NCI-H187 (cell line): ENCODE data around the gene PRKAG2.

Source experiments
- DNase-seq, 2 experiments: peaks; one replicate each; lab custom pipeline; 2025; lab: John Stamatoyannopoulos, UW

PRKAG2 gene

DNA sequence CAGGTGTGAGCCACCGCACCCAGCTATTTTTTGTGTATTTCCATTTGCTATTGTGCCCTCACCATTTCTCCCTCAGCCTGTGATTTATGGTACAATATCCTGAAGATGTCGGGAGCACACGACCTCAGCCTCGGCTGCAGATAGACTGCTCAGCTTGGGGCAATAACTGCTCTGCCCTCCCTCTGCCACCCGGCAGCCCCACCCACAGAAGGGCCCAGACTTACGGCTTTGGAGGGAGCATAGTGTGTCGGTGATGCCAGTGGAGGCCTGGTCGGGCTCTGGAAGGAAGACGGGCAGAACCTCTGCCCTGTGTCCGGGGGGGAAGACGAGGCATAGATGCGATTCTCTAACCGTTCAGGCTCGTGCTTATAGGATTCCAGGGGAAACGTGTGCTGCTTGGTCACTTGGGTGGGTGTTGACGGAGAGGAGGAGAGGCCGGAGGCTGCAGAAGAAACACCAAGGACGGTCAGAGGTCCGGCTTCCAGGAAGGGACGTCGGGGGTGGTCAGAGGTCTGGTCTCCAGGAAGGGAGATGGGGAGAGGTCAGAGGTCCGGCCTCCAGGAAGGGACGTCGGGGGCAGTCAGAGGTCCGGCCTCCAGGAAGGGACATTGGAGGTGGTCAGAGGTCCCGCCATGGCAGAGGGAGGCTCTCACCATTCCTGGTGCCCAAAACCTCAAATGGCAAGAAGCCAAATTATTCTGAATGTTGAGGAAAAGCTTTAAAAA is 201.6 kb downstream of the PRKAG2 start:
- DNase-seq: no peak

DNA sequence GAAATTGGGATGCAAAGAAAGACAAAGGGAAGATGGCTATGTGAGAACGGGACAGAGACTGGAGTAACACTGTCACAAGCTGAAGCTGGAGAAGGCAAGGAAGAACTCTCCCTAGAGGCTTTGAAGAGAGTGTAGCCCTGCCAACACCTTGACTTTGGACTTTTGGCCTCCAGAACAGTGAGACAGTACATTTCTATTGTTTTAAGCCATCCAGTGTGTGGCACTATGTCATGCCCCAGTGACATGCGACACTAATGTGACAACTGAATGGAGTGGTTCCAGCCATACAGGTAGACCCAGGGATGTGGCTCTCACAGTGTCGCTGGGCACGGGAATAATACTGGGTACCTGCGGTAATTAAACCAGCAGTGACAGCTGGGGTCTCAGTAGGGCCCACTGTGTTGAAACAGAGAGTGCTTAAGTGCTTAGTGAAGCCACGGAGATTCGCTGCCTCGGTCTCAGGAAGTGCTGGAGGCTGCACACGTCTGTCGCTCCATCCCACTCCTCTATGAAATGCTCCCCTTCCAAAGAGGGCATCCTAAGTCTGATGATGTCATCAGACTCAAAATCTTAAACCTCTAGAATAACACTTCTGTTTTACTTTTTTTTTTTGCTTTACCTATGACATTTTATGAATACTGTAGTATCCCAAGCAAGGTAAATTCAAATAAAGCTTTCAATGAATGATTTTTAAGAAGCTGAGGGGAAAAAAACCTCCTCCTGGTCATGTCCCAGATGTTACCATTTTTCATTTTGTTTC is 202.6 kb downstream of the PRKAG2 start:
- no peak for DNase-seq

DNA sequence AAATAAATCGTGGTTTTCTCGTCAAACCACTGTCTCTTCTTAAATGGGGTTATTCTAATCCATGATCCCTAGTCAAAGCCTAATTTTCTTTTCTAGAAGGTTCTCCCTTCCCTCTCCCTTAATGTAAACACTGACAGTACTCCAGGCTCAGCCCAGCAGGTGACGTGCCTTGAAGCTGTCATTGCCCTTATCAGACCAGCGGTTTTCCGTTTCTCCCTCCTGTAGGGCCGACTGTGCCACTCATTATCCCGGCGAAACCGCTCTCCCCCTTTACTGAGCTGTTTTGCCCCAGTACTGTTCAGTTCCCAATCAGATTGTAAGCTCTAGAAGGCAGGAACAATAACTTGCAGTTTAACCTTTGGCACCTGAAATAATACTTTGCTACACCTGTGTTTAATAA is 203.7 kb downstream of the PRKAG2 start:
- peak in 1 of 2 experiments; percentile 14 for DNase-seq

DNA sequence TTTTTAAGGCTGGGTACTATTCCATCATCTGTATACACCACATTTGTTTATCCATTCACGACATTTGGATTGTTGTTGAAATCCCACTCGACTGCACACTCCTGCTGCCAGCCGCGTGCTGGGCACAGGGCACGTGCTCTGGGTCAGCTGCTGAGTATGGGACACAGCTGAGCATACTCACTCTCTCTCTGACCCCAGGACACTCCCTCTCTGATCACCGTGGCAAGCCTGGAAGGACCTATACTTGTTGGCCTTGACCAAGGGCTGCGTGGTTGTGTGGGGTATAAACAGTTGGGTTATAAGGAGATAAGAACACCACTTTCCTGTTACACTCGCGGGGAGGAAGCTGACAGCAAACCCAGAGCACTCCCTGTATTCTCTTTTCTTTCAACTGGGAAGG is 204.2 kb downstream of the PRKAG2 start:
- no peak for DNase-seq

DNA sequence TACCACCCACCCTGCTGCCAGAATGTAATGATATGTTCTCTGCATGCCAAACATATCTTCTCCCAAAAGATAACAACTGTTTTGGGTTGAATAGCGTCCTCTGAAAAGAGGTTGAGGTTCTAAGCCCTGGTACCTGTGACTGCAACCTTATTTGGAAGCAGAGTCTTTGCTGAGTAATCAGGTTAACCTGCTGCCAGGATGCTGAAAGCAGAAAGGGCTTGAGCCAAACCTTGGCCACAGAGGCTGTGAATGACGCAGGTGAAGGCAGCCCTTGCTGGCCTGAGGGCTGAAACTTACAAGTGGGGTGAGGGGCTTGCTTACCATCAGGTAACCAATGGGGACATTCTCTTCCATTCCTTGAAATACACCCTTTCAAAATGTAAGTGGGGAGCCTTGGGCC is 205.4 kb downstream of the PRKAG2 start:
- no peak for DNase-seq

DNA sequence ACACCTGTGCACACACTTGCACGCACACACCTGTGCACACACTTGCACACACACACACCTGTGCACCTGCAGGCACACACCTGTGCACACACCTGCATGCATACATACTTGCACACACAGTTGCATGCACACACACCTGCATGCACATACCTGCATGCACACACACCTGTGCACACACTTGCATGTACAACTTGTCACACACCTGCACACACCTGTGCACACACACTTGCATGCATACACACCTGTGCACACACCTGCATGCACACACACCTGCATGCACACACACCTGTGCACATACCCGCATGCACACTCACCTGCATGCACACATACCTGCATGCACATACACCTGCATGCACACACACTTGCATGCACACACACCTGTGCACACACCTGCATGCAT is 207.2 kb downstream of the PRKAG2 start:
- no peak for DNase-seq

DNA sequence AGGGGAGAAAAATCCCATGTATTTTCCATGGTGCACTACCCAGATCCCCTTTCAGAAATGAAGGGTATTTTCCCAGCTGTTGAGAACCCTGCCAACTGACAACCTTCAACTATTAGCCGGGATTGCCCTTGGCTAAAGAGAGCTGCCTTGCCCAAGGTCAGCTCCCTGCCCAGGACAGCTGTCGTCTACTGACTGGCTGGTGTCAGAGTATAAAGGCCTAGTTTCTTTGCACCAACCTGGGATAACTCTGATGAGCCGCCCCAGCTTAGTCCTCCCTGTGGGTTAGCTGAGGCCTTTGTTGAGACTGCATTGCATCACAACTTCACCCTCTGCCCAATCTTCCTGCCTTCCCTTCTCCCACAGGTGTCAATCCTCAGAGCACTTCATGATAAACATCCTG is 210.0 kb downstream of the PRKAG2 start:
- no peak for DNase-seq

DNA sequence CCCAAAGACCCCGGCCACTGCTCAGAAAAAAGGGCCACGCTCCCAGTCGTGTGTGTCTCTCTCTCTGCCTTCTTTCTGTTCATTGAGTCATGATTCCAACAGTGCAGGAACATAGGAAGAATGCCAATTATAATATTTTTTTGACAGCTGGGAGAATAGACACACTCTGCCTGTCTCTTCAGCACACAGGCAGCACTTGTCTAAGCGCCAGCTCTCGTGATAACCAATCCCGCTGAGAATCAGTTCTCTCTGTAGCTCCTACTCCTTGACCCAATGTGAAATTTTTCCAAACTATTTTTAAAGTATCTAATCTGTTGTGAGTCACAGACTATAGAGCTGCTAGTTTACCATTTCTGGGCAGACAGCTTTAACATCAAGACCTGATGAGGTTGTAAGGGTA is 211.5 kb downstream of the PRKAG2 start:
- no peak for DNase-seq

DNA sequence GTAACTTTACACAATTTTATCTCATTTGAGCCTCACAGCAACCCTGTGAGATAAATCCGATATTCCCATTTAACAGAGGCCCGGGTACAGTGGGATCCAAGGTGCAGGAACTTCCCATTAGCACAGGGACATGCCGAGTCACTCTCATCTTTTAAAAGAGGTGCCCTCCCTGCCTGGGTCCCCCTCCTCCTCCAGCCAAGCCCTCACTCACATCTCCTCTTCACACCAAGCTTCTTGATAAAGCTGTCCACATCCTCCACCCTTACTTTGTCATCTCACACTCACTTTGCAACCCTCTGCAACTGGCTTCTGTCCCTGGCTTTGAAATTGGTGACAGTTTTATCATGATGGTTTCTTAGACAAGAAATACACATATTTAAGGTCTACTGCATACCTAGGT is 212.6 kb downstream of the PRKAG2 start:
- no peak for DNase-seq

DNA sequence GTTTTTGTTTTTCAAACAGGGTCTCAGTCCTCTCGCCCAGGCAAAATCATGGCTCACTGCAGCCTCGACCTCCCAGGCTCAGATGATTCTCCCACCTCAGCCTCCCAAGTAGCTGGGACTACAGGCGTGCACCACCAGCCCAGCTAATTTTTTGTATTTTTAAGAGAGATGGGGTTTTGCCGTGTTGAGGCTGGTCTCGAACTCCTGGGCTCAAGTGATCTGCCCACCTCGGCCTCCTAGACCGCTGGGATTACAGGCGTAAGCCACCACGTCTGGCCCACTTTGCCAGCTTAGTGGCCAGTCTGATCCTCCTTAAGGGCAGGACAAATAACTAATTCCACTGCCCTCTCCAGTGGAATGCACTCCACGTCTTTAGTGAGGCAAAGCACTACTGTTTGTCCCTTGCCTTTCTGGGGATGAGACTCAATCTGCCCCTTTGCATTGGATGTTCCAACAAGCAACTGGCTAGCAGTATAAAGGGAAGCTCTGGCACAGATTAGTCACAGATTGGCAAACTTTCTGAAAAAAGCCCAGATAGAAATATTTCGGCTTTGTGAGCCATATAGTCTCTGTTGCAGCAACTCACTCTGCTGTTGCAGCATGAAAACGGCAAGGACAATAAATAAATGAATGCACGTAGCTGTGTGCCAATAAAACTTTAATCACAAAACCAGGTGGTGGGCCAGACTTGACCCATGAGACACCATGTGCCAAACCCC is 213.4 kb downstream of the PRKAG2 start:
- DNase-seq: no peak

DNA sequence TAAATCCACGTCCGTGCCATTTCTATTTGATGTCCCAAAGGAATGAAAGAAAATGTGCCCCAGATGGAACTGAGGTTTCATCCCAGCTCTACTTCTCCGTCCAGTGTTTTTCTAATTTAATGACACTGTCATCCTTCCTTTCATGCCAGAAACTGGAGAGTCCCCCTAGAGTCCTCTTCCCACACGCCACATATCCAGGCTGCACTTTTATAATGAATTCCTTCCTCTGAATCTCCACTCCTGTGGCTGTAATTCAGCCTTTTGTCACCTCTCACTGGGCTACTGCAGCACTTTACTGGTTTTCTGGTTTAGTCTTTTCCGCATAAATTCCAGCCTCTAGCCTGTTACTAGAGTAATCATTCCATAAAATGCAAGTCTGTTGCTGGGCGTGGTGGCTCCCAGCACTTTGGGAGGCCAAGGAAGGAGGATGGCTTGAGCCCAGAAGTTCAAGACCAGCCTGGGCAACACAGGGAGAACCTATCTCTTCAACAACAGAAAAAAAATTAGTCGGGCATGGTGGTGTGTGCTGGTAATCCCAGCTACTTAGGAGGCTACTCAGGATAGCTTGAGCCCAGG is 214.6 kb downstream of the PRKAG2 start:
- DNase-seq: no peak

DNA sequence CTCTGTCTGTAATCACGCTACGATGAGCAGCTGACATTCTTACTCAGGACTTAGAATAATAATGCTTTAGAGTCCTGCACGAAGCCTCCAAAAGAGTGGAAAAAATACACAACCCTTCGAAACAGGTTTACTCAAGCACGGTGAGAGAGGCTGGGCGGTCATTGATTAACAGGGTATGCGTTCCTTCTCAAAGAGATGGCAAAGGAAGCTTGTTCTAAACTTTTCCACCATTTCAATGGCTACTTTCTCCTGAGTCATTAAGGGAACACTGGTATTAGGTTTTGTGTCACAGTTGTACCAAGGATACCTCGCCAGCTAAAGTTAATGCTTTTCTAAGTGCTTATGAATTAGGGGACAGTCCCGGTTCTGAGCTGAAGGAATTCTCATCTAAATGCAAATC is 215.3 kb downstream of the PRKAG2 start:
- DNase-seq: no peak

DNA sequence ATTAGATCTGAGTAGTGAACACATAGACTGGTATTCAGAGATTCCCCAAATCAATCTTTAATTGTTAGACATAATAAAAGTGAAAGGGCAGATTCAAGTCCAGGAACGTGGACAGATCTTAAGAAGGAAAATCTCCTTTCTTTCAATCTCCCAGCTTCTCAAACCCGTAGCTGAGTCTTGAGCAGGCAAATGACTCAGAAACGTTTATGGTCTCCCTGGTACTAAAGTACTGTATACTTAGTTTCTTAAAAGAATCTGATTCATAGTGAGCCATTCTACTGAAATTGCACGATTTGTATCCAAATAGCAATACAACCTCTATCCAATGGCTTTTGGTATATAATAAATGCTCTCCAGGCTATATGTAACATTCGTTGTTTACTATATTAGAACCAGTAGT is 216.8 kb downstream of the PRKAG2 start:
- no peak for DNase-seq

DNA sequence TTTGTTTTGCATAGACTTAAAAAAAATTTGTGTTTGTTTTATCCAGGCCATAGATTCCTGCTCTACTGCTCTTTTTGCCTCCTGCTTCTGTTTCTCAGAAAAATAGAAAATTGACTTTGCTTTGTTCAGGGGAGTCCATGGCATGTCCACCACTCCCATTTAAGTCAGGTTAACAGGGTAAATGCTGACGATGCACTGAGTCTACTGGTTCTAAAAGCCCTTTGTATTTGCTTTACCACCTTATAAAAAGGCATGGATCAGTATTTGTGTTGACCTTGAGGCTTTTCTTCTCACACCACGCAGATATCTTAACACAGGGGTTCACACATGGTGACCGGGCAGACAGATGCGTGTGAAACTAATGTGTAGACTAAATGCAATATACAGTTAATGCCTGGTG is 217.7 kb downstream of the PRKAG2 start:
- no peak for DNase-seq

DNA sequence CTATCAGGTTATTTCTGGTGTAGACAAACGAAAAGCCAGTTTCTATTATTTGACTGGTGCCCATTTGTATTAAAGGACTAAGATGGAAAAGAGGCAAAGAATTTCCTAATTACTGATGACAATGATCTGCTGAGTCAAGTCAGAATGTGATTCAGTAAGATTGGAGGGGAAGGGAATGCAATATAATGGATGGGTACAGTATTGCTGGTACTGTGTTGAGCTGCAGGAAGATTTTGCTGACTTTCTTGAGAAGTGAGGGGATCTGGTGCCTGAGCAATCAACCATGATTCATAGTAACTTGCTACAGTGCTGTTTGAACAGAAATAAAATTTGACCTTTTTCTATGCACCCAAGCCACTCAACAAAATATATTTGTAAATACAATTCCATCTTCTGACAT is 218.1 kb downstream of the PRKAG2 start:
- DNase-seq: no peak

DNA sequence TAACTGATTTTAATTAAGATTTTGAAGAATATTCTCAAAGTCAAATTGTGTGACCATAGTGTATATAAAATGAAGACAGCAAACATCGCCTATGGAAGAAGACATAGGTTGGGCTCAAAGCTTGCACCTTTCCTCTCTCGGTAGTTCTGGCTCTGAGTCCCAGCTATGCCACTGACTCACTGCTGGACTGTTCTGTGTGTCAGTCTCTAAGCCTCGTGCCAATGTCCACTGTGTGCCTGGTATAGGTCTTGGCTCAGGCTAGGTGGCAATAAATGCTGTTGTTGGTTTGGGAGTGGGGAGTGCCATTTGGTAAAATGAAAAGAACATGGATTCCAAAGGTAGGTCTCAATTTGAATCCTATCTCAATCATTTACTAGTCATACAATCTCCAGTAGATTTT is 219.7 kb downstream of the PRKAG2 start:
- no peak for DNase-seq

DNA sequence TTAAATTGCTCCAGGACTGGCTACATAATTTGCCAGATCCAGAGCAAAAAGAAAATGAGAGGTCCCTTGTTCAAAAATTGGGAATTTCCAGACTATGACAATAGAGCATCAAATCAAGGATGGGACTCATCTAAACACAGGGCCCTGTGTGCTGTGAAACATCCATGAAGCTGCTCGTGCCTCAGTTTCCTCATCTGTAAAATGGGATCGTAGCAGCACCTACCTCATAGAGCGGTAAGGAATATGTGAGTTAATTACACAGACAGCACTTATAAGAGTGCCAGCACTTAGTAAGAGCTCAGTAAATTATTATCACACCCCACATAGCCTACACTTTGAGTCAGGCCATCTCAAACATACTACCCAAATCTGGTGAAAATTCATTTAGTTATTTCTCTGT is 221.4 kb downstream of the PRKAG2 start:
- no peak for DNase-seq

DNA sequence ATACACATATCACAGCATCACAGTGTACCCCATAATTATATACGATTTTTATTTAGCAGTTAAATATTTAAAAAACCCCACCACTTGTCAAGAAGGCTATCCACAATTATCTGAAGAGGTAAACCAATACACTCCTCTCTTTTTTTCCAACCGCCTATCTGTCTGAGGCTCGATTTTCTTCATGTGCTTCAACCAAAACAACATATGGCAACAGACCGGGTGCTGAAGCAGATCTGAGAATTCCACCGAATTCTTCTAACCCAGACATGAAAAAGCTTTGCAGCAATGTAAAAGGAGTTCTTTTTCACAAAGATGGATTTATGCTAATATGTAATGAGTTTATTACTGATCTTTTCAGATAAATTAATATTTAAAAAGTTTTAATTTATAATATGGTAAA is 224.8 kb downstream of the PRKAG2 start:
- DNase-seq: no peak

DNA sequence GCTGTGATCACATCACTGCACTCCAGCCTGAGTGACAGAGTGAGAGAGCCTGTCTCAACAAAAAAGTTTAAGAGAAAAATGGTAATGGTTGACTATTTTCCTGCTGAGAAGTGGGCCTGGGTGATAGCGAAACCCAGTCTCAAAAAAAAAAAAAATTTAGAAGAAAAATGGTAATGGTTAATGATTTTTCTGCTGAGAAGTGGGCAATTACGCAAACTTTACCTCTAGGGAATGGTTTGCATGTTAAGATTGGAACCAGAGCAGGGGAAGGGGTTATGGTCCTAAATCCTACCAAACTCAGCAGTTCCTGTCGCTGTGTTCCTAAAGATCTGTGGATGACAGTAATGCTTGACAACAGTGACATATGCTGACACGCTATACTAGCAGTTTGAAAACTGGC is 226.8 kb downstream of the PRKAG2 start:
- DNase-seq: no peak

DNA sequence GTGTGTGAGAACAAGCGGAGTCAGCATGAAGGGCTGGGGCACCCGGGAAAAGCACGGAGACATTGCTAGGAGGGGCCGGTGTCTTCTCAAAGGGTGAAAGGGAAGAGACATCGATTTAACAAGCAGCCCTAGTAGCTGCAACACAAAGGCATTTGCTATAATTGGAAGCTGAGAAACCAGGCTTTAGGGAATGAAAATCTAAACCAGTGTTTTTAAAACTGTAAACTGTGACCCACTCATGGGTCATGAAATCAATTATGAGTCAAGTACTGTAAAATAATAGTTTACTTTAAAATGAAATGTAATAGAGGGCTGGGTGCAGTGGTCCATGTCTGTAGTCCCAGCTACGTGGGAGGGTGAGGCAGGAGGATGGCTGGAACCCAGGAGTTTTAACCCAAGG is 228.5 kb downstream of the PRKAG2 start:
- DNase-seq: no peak

DNA sequence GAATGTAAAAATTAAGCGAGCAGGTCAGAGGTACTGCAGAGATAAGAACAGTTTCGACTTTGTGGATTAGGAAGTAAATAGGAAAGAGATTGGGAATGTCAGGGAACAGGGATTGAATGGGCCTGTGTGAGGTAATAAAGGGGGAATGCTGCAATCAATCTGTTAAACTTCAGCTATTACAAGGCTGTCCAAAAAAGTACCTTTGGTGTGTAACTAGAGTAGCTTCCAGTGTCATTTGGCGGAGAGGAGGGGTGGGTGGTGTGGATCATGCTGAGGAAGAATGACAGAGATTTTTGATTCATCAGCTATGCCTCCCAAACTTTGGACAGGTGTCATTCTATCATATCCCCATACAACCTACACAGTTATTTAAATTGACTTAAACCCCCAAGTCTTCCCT is 229.0 kb downstream of the PRKAG2 start:
- no peak for DNase-seq

DNA sequence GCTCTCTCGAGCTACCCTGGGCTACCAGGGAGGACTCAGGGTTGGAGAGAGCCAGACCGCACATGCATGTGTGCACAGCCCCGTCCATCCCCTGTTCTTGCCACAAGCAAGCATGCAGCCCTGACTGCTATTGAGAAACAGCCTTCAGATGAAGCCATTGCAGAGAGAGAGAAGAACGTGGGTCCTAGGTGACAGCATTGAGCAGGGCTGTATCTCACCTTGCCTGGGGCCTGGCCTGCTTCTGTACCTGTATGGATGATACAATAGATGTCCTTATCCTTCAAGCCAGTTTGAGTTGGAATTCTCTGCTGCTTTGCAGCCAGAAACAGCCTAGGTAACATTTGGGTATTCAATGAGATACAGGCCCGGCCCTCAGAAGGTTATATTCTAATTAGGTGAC is 229.9 kb downstream of the PRKAG2 start:
- DNase-seq: no peak

DNA sequence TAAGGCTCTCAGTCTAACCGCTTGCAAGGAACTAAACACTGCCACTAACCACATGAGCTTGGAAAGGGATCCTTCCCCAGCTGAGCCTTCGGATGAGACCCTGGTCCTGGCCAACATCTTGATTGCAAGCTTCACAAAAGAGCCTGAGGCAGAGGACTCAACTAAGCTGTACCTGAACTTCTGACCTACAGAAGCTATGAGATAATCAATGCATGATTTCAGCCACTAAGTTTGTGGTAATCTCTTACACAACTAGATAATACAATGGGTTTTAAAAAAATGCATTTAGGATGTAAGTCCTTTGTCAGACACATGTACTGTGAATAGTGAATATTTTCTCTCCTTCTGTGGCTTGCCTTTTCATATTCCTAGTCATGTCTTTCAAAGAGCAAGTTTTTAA is 231.6 kb downstream of the PRKAG2 start:
- DNase-seq: no peak
